HG02588 (cell line): Measurements from ENCODE around the gene MYO3B.

Experiments
- ATAC-seq: cut with Tn5 transposase; IDR thresholded peaks from one replicate; pipeline ENCODE4 v1.9.1; 2021; ENCODE audit warnings: mild to moderate bottlenecking, moderate library complexity; ENCODE audit not compliant: unreplicated experiment

The MYO3B gene

GRCh38 chr2:170298115-170298514, 120.2 kb downstream of the MYO3B start:
- peak; percentile 66 for ATAC-seq

GRCh38 chr2:170298861-170299429, 121.0 kb downstream of the MYO3B start:
- ATAC-seq, result no peak

- no peak for ATAC-seq
Observed at GRCh38 chr2:170300993-170301392, 123.0 kb downstream of the MYO3B start.

- ATAC-seq, result no peak
Observed at GRCh38 chr2:170301626-170302025, 123.7 kb downstream of the MYO3B start.

- no peak for ATAC-seq
Observed at GRCh38 chr2:170305711-170306110, 127.8 kb downstream of the MYO3B start.

GRCh38 chr2:170306293-170306873, 128.4 kb downstream of the MYO3B start:
- no peak for ATAC-seq

- no peak for ATAC-seq
Observed at GRCh38 chr2:170307052-170307451, 129.1 kb downstream of the MYO3B start.

- ATAC-seq, result no peak
Observed at GRCh38 chr2:170307555-170308351, 129.8 kb downstream of the MYO3B start.

- ATAC-seq, result no peak
Observed at GRCh38 chr2:170310876-170311502, 133.0 kb downstream of the MYO3B start.

- ATAC-seq, result no peak
Observed at GRCh38 chr2:170313347-170313991, 135.5 kb downstream of the MYO3B start.

- ATAC-seq, result no peak
Observed at GRCh38 chr2:170313992-170314348, 136.0 kb downstream of the MYO3B start.

- ATAC-seq, result no peak
Observed at GRCh38 chr2:170314744-170315447, 136.9 kb downstream of the MYO3B start.

- no peak for ATAC-seq
Observed at GRCh38 chr2:170320948-170321347, 143.0 kb downstream of the MYO3B start.

GRCh38 chr2:170321526-170321925, 143.6 kb downstream of the MYO3B start:
- no peak for ATAC-seq

GRCh38 chr2:170322140-170322766, 144.3 kb downstream of the MYO3B start:
- ATAC-seq, result no peak

- ATAC-seq, result no peak
Observed at GRCh38 chr2:170323743-170324142, 145.8 kb downstream of the MYO3B start.

GRCh38 chr2:170324640-170325046, 146.7 kb downstream of the MYO3B start:
- no peak for ATAC-seq

- no peak for ATAC-seq
Observed at GRCh38 chr2:170330881-170331280, 152.9 kb downstream of the MYO3B start.

- no peak for ATAC-seq
Observed at GRCh38 chr2:170332676-170333402, 154.9 kb downstream of the MYO3B start.

GRCh38 chr2:170335351-170335750, 157.4 kb downstream of the MYO3B start:
- no peak for ATAC-seq
